NCI-H2227 treated with DMSO at 0.1 percent for 48 hours (cell line): ENCODE data around the gene MEGF10.

ENCODE experiments used
- DNase-seq: peaks from one replicate; lab custom pipeline; 2025; lab: John Stamatoyannopoulos, UW

Gene MEGF10

GRCh38 chr5:127411381-127411780, 120.8 kb downstream of the MEGF10 start:
- no peak for DNase-seq

- no peak for DNase-seq
These were observed 122.1 kb downstream of the MEGF10 start for GRCh38 chr5:127412698-127413097.

GRCh38 chr5:127415034-127415433, 124.4 kb downstream of the MEGF10 start:
- no peak for DNase-seq

GRCh38 chr5:127416906-127417305, 126.3 kb downstream of the MEGF10 start:
- DNase-seq = no peak

GRCh38 chr5:127417528-127417927, 126.9 kb downstream of the MEGF10 start:
- DNase-seq = no peak

GRCh38 chr5:127418367-127418766, 127.8 kb downstream of the MEGF10 start:
- no peak for DNase-seq

GRCh38 chr5:127418974-127419682, 128.5 kb downstream of the MEGF10 start:
- no peak for DNase-seq

- DNase-seq = no peak
These were observed 129.2 kb downstream of the MEGF10 start for GRCh38 chr5:127419683-127420257.

- no peak for DNase-seq
These were observed 130.2 kb downstream of the MEGF10 start for GRCh38 chr5:127420758-127421157.

GRCh38 chr5:127421471-127421870, 130.9 kb downstream of the MEGF10 start:
- DNase-seq = no peak

- DNase-seq = no peak
These were observed 132.7 kb downstream of the MEGF10 start for GRCh38 chr5:127423173-127423798.

GRCh38 chr5:127425037-127425436, 134.4 kb downstream of the MEGF10 start:
- no peak for DNase-seq

GRCh38 chr5:127425868-127426267, 135.3 kb downstream of the MEGF10 start:
- DNase-seq = no peak

- no peak for DNase-seq
These were observed 136.1 kb downstream of the MEGF10 start for GRCh38 chr5:127426661-127427060.

- no peak for DNase-seq
These were observed 137.7 kb downstream of the MEGF10 start for GRCh38 chr5:127428276-127428675.

- no peak for DNase-seq
These were observed 138.2 kb downstream of the MEGF10 start for GRCh38 chr5:127428748-127429147.

- no peak for DNase-seq
These were observed 139.3 kb downstream of the MEGF10 start for GRCh38 chr5:127429928-127430327.

- no peak for DNase-seq
These were observed 140.0 kb downstream of the MEGF10 start for GRCh38 chr5:127430627-127431026.

GRCh38 chr5:127431977-127432585, 141.5 kb downstream of the MEGF10 start:
- no peak for DNase-seq

GRCh38 chr5:127433526-127433925, 142.9 kb downstream of the MEGF10 start:
- no peak for DNase-seq

- no peak for DNase-seq
These were observed 144.0 kb downstream of the MEGF10 start for GRCh38 chr5:127434588-127434987.

- DNase-seq = no peak
These were observed 145.2 kb downstream of the MEGF10 start for GRCh38 chr5:127435821-127436220.

- DNase-seq = no peak
These were observed 149.0 kb downstream of the MEGF10 start for GRCh38 chr5:127439644-127440043.
